OCI-M1 (cell line): Measurements from ENCODE around the gene MARK3.

Source experiments
- DNase-seq: peaks from one replicate; lab custom pipeline; 2025; lab: John Stamatoyannopoulos, UW

Gene MARK3

GRCh38 chr14:103367995-103368394 is 17.2 kb upstream of the MARK3 start:
- DNase-seq: no peak

DNA sequence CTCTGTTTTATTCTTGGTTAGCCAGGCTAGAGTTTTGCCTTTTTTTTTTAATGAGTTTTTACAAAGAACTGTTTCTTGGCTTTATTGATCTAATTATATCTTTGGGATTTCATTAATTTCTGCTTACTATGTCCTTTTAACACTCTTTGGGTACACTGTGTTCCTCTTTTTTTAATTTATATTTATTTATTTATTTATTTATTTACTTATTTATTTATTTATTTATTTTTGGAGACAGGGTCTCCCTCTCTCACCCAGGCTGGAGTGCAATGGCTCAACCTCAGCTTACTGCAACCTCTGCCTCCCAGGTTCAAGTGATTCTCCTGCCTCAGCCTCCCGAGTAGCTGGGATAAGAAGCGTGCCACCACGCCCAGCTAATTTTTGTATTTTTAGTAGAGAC is 15.1 kb upstream of the MARK3 start:
- DNase-seq: no peak

GRCh38 chr14:103372017-103372416 is 13.2 kb upstream of the MARK3 start:
- no peak for DNase-seq

GRCh38 chr14:103372552-103373304 is 12.5 kb upstream of the MARK3 start:
- peak; percentile 56 for DNase-seq

- no peak for DNase-seq
Observed at GRCh38 chr14:103374121-103374520, 11.1 kb upstream of the MARK3 start.

- DNase-seq: peak; percentile 83
Observed at GRCh38 chr14:103377522-103378037, 7.6 kb upstream of the MARK3 start.

GRCh38 chr14:103378038-103378854 is 7.0 kb upstream of the MARK3 start:
- peak; percentile 96 for DNase-seq

DNA sequence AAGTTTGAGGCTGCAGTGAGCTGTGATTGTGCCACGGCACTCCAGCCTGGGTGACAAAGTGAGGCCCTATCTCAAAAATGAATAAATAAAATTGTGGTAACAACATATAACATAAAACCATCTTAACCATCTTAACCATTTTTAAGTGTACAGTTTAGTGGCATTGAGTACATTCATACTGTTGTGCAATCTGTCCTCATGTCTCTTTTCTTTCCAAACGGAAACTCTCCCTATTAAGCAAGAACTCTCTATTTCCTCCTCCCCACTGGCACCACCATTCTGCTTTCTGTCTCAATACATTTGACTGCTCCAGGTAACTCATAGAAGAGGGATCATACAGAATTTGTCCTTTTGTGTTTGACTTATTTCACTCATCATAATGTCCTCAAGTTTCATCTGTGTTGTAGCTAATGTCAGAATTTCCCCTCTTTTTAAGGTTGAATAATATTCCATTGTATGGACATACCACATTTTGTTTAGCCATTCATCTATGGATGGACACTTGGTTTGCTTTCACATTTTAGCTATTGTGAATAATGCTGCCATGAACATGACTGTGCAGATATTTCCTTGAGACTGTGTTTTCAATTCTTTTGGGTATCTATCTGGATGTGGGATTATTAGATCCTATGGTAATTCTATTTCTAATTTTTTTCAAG is 4.4 kb upstream of the MARK3 start:
- DNase-seq: no peak

- DNase-seq: peak; percentile 70
Observed at GRCh38 chr14:103382376-103382775, 2.8 kb upstream of the MARK3 start.

DNA sequence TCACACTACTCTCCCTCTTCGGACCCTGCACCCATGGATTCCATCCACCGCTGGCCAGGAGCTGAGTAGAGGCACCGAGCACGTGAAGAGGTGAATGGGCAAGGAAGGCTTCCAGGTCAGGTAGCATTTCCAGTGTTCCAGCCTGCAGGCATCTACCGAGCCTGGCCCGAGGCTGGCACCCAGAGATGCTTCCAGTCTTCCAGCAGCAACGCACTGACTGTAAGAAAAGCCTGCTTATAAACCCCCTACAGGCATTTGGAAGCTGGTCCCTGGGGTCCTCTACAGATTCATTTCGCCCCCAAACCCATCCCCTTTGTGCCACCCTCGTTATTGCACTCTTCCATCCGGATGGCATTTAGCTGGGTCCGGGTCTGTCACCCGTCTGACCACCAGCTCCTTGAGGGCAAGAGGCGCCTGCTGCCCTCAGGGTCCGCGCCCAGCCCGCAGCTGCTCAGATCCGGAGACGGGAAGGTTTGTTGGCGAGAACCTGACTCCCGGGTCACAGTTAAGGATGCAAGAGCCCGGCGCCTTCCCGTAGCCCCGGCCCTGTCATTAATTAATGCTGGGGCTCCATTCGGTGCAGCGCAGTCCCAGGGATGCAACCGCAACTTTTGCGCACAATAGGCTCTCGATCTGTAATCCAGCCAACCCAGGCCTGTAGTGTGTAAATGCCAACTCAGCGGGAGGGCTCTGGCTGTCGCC is 614 bp upstream of the MARK3 start:
- no peak for DNase-seq

- no peak for DNase-seq
Observed at GRCh38 chr14:103385929-103386712, 906 bp downstream of the MARK3 start.

GRCh38 chr14:103386713-103387329 is 1.6 kb downstream of the MARK3 start:
- no peak for DNase-seq

DNA sequence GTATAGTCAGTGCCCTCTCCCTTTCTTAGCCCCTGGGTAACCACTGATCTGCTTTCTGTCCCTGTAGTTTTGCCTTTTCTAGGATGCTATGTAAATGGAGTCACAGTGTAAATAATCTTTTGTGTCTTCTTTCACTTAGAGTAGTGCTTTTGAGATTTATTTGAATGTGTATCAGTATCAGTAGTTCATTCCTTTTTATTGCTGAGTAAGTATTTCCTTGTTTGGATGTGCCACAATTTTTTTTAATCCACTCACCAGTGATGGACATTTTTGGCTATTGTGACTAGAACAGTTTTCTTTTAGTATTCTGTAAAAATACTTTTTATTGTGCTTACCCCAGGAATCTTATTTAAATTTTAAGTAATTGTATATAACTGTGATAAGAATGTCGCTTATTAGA is 3.4 kb downstream of the MARK3 start:
- no peak for DNase-seq

GRCh38 chr14:103390605-103391004 is 5.4 kb downstream of the MARK3 start:
- DNase-seq: no peak

DNA sequence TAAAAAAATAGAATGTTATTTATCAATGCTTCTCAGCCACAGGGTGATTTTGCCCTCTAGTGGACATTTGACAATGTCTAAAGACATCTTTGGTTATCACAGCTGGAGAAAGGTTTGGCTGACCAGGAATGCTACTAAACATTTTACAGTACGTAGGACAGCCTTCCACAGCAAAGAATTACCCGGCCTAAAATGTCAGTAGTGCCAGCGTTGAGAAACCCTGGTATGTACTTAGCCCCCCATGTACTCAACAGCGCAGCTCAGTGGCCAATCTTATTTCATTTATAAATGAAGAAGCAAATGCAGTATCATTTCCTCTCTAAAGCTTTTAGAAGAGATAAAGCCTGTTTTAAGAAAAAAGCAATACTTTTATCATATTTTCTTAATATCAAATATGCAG is 5.8 kb downstream of the MARK3 start:
- peak; percentile 87 for DNase-seq

DNA sequence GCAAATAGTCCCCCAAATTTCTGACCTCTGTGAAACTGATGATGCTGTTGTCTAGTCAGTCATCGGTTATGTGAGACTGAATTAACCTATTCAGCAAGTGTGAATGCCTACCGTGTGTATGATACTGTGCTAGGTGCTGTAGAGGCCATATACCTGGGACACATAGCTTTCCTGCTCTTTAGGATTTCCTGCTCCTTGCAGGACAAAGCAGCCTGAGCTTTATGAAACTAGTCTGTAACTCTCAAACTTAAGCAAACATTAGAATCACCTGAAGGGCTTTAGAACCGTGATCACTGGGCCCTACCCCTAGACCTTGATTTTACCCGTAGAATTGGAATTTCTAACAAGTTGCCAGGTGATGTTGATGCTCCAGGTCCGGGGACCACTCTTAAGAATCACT is 6.9 kb downstream of the MARK3 start:
- DNase-seq: no peak

DNA sequence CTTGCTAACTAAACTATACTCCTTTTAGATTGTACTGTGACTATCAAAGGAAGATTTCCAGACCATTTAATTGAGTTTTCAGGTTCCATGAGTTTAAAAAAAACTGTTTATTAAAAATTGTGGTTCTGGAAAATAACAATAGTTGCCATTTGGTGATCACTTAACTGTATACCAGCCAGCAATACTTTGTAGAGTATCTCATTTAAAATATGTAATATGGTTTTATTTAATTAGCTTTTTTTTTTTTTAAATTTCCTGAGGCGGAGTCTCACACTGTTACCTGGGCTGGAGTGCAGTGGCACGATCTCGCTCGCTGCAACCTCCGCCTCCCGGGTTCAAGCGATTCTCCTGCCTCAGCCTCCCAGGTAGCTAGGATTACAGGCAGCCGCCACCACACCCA is 7.4 kb downstream of the MARK3 start:
- no peak for DNase-seq

DNA sequence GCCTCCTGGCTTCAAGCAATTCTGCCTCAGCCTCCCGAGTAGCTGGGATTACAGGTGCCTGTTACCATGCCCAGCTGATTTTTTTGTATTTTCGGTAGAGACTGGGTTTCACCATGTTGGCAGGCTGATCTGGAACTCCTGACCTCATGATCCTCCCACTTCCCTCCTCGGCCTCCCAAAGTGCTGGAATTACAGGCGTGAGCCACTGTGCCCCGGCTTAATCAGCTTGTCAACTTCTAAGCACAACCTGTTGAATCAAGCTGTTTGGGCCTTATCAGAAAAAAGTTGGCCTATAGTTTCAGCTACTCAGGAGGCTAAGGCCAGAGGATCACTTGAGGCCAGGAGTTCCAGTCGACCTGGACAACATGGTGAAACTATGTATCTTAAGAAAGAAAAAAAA is 7.9 kb downstream of the MARK3 start:
- DNase-seq: no peak

- peak; percentile 94 for DNase-seq
Observed at GRCh38 chr14:103393676-103394626, 8.7 kb downstream of the MARK3 start.

- DNase-seq: no peak
Observed at GRCh38 chr14:103395244-103395643, 10.0 kb downstream of the MARK3 start.
